KOPT-K1 (cell line): ENCODE measurements around the gene PARD3.

Source experiments
- H3K27ac ChIP-seq: fragments of 200-600 bp; sonication (generic); 2 replicates; pipeline ENCODE4 v1.5.1; 2016; ENCODE audit warnings: antibody characterized with exemption, mild to moderate bottlenecking, low read depth, low read length; ENCODE audit not compliant: poor library complexity, severe bottlenecking
- H3K36me3 ChIP-seq: fragments of 200-600 bp; sonication (generic); 2 replicates; pipeline ENCODE4 v1.5.1; 2017; ENCODE audit warnings: antibody characterized with exemption, mild to moderate bottlenecking, low read length, moderate library complexity; ENCODE audit not compliant: insufficient read depth
- H3K9me3 ChIP-seq: fragments of 200-600 bp; sonication (generic); 2 replicates; pipeline ENCODE4 v1.5.1; 2017; ENCODE audit warnings: antibody characterized with exemption, low read length, mild to moderate bottlenecking; ENCODE audit not compliant: insufficient read depth, poor library complexity, severe bottlenecking

PARD3 gene

GRCh38 chr10:34813626-34814222 lies 1.4 kb downstream of the PARD3 start:
- no peaks in the 10 kb centered on the region for H3K36me3 ChIP-seq
- peak overlapping the region; percentile 76 for H3K27ac ChIP-seq
- H3K9me3 ChIP-seq, result no peaks in the 10 kb centered on the region

- Histone ChIP-seq H3K36me3 (no peaks in the 10 kb centered on the region), H3K9me3 (no peaks in the 10 kb centered on the region), H3K27ac (no peak overlapping the region)
Observed at GRCh38 chr10:34812771-34813170, 2.3 kb downstream of the PARD3 start.

- H3K9me3 ChIP-seq, result no peaks in the 10 kb centered on the region
- no peaks in the 10 kb centered on the region for H3K36me3 ChIP-seq
- no peak overlapping the region for H3K27ac ChIP-seq
Observed at GRCh38 chr10:34811968-34812514, 3.1 kb downstream of the PARD3 start.

- Histone ChIP-seq H3K9me3 (no peaks in the 10 kb centered on the region), H3K36me3 (no peaks in the 10 kb centered on the region), H3K27ac (no peak overlapping the region)
Observed at GRCh38 chr10:34811126-34811967, 3.7 kb downstream of the PARD3 start.

- no peaks in the 10 kb centered on the region for H3K36me3 ChIP-seq
- no peak overlapping the region for H3K27ac ChIP-seq
- no peaks in the 10 kb centered on the region for H3K9me3 ChIP-seq
Observed at GRCh38 chr10:34809796-34810195, 5.3 kb downstream of the PARD3 start.

GRCh38 chr10:34808801-34809745 lies 6.0 kb downstream of the PARD3 start:
- no peaks in the 10 kb centered on the region for H3K36me3 ChIP-seq
- peak overlapping the region; percentile 3 for H3K27ac ChIP-seq
- no peaks in the 10 kb centered on the region for H3K9me3 ChIP-seq

- Histone ChIP-seq H3K36me3 (no peaks in the 10 kb centered on the region), H3K27ac (no peak overlapping the region), H3K9me3 (no peaks in the 10 kb centered on the region)
Observed at GRCh38 chr10:34808336-34808735, 6.8 kb downstream of the PARD3 start.

- Histone ChIP-seq H3K27ac (no peak overlapping the region), H3K9me3 (no peaks in the 10 kb centered on the region), H3K36me3 (no peaks in the 10 kb centered on the region)
Observed at GRCh38 chr10:34804306-34804705, 10.8 kb downstream of the PARD3 start.

GRCh38 chr10:34802692-34803091 lies 12.4 kb downstream of the PARD3 start:
- H3K9me3 ChIP-seq, result no peaks in the 10 kb centered on the region
- H3K27ac ChIP-seq, result no peak overlapping the region

GRCh38 chr10:34801097-34801733 lies 13.9 kb downstream of the PARD3 start:
- Histone ChIP-seq H3K27ac (no peak overlapping the region), H3K36me3 (peaks cover 6% of the 10 kb centered on the region; the same call in 1 of the 2 replicates), H3K9me3 (no peaks in the 10 kb centered on the region)

More at GRCh38 chr10:34802692-34803091, 12.4 kb downstream of the PARD3 start:
- H3K36me3 ChIP-seq, result no peaks in the 10 kb centered on the region

- Histone ChIP-seq H3K9me3 (no peaks in the 10 kb centered on the region), H3K36me3 (peaks cover 6% of the 10 kb centered on the region; the same call in 1 of the 2 replicates), H3K27ac (no peak overlapping the region)
Observed at GRCh38 chr10:34800624-34801023, 14.5 kb downstream of the PARD3 start.

GRCh38 chr10:34798654-34799053 lies 16.4 kb downstream of the PARD3 start:
- peaks cover 6% of the 10 kb centered on the region; the same call in 1 of the 2 replicates for H3K36me3 ChIP-seq
- no peaks in the 10 kb centered on the region for H3K9me3 ChIP-seq
- H3K27ac ChIP-seq, result no peak overlapping the region

GRCh38 chr10:34797155-34797554 lies 17.9 kb downstream of the PARD3 start:
- Histone ChIP-seq H3K9me3 (no peaks in the 10 kb centered on the region), H3K36me3 (peaks cover 6% of the 10 kb centered on the region; the same call in 1 of the 2 replicates), H3K27ac (no peak overlapping the region)

- Histone ChIP-seq H3K9me3 (no peaks in the 10 kb centered on the region), H3K27ac (no peak overlapping the region), H3K36me3 (peaks cover 6% of the 10 kb centered on the region; the same call in 1 of the 2 replicates)
Observed at GRCh38 chr10:34796133-34796532, 19.0 kb downstream of the PARD3 start.
